NCI-H1105 treated with DMSO at 0.1 percent for 48 hours (cell line): ENCODE results near the gene PRR23A.

ENCODE experiments used
- DNase-seq: peaks from one replicate; lab custom pipeline; 2025; lab: John Stamatoyannopoulos, UW

The PRR23A gene

DNA sequence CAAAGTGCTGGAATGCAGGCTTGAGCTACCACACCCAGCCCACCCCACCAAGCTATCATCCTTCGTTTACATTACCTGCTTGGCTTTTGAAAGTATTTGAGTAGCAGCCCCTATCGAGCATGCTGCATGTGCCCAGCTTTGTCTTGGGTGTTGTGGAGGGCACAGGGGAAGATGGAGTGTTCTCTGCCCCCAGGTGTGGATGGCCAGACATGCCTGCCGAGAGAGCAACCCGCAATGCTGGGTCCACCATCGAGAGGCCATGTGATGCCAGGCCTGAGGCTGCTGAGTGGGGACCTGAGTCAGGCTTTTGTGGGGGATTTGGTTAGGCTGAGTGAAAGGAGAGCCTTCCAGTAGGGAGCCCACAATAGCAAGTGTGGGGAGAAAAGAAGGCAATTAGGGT is 33.1 kb downstream of the PRR23A start:
- no peak for DNase-seq

DNA sequence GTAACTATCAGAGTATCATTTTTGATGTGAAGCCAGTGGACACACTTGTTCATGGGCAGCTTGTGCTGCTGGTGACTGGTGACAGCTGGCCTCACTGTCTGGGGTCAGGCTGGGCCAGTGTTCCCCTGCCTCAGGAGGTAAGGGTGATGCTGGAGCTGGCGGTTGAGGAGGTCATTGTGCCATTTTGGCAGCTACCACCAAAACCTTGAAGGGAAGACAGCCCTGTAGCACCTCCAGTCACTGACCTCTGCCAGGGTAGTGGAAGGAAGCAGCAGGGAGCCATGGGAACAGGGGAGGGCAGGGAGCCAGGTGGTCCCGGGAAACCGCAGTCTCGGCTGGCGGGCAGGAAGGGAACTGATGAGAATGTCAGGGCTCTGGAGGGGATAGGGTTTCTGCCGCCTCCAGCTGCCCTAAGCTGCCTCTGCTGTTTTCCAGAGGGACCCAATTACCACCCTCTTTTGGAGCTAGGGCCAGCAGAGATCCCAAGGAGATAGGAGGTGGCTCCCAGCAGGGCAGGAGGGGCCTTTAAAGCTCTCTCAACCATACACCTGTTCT is 34.2 kb downstream of the PRR23A start:
- no peak for DNase-seq

DNA sequence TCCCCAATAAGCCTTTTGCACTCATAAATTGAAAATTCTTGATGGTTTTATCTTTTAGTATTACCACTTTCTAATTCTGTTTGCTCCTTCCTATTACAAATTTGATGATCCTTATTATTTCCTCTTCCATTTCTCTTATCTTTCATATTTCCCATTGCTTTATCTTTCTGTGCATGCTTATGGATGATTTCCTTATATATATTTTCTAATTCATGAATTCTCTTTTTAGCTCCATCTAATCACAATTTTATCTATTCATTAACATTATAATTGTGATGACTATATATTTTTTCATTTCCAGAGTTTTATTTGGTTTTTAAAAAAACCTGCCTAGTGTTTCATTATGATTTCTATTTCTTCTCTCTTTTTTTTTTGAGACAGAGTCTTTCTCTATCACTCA is 41.1 kb downstream of the PRR23A start:
- no peak for DNase-seq

DNA sequence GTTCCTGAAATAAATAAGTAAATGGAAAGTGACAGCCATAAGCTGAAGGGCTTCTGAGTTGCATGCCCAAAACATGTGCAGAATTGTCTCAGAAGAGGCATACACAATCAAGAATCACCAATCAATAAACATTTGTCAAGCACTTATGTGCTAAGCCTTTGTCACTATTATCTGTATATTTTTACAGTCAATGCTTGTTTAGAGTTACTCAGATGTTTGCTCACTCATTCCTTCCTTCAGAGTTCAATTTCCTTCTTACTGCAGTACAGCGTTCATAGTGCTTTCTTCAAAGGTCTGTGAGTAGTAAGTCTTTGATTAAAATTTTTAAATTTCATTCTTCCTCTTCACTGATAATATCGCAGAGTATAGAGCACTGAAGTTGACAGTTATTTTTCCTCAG is 41.8 kb downstream of the PRR23A start:
- DNase-seq, result no peak

DNA sequence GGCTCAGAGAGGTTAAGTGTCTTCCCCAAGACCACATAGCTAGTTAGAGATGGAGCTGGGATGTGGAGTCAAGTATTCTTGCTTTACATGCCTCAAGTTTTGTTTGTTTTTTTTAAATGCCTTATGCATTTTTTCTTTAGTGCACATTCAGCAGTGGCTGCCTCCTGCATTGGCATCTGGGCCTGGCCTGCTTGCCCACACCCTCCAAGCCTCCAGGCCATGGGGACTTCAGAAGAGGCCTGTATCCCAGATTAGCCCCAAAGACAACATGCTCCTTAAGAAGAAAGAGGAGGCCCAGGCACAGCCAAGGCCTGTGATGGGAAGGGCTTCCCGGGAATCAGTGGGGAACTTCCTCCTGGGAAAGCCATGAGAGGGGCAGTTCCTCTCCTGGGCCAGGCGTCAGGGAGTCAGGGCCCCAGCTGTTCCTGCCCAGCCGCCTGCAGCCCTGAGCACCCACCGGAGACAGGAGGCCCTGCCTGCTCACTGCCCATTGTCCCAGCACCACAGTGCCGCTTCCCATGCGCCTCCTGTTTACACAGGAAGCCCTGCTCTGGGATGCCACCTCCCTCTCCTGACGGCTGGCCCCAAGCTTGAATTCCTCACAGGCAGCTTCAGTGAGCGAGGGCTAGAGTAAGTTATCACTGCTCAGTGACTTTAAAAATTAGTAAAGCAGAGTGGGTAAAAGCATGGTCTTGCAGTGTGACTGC is 43.1 kb downstream of the PRR23A start:
- DNase-seq, result no peak

DNA sequence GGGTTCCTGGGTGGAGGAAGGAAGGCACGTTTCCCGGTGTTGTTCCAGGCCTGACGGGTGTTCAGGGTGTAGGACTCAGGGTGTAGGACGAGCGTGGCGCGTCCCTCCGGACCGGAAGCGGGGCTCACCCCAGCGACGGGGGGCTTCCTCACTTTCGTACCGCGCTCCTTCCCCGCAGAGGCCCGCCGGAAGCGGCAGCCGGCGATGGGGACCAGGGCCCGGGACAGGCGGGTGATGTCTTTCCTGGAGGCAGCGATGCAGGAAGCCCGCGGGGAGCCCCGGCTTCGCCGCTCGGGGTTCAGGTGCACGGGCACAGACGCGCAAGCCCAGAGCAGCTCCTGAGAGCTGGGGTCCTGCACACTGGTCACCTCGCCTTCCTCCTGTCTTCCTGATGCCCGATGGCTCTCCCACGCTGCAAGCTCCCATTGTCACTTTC is 45.6 kb downstream of the PRR23A start:
- DNase-seq, result no peak
